GM12873 (cell line): ENCODE data around the gene ALG12.

Experiments used
- TF ChIP-seq, protein P1 (sequence below): IDR thresholded peaks from 2 replicates; pipeline ENCODE4 v1.5.1; 2012; ENCODE audit warnings: low read depth, mild to moderate bottlenecking, moderate library complexity, low read length, control low read depth; ENCODE audit not compliant: insufficient read depth; ENCODE audit errors: missing control alignments

The ALG12 gene

DNA sequence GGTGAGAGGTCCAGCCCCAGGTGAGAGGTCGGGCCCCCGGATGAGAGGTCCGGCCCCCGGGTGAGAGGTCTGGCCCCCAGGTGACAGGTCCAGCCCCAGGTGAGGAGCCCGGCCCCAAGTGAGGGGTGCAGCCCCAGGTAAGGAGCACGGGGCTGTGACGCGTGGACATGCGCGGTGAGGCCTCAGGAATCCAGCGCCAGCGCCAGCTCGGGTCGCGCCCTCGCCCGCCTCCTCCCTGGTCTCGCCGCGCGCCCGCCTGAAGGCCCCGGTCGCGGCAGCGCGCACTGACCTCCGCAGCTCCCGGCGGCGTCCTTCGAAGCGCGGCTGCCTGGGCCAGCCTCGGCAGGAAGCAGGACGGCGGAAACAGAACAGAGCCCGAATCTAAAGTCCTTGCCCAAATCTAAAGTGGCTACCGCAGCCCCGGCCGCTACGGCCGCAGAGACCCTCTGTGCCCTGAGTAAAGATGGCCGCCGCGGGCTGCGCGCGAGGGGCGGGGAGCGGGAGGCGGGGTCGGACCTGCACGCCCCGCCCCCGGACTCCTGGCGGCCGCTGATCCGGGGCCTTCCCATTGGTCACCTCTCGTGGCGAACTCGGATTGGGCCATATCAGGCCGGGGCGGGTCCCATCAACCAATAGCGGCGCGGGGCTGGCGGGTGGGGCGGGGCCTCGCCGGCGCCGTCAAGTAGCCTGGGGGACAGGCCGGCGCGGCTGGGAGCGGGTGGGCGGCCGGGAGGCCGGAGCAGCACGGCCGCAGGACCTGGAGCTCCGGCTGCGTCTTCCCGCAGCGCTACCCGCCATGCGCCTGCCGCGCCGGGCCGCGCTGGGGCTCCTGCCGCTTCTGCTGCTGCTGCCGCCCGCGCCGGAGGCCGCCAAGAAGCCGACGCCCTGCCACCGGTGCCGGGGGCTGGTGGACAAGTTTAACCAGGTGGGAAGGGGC lies at the start of gene ALG12, which contains the start of gene CRELD2:
TSS of gene ALG12 (minus strand) at position 465 of the 937 bp plus-strand sequence. CDS start 4,673 bp downstream, outside the sequence.
TSS of gene CRELD2 (plus strand) at position 661 of the 937 bp plus-strand sequence. CDS start at position 797, 136 bp downstream.
- TF ChIP-seq, protein P1, sequence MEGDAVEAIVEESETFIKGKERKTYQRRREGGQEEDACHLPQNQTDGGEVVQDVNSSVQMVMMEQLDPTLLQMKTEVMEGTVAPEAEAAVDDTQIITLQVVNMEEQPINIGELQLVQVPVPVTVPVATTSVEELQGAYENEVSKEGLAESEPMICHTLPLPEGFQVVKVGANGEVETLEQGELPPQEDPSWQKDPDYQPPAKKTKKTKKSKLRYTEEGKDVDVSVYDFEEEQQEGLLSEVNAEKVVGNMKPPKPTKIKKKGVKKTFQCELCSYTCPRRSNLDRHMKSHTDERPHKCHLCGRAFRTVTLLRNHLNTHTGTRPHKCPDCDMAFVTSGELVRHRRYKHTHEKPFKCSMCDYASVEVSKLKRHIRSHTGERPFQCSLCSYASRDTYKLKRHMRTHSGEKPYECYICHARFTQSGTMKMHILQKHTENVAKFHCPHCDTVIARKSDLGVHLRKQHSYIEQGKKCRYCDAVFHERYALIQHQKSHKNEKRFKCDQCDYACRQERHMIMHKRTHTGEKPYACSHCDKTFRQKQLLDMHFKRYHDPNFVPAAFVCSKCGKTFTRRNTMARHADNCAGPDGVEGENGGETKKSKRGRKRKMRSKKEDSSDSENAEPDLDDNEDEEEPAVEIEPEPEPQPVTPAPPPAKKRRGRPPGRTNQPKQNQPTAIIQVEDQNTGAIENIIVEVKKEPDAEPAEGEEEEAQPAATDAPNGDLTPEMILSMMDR: no peak

DNA sequence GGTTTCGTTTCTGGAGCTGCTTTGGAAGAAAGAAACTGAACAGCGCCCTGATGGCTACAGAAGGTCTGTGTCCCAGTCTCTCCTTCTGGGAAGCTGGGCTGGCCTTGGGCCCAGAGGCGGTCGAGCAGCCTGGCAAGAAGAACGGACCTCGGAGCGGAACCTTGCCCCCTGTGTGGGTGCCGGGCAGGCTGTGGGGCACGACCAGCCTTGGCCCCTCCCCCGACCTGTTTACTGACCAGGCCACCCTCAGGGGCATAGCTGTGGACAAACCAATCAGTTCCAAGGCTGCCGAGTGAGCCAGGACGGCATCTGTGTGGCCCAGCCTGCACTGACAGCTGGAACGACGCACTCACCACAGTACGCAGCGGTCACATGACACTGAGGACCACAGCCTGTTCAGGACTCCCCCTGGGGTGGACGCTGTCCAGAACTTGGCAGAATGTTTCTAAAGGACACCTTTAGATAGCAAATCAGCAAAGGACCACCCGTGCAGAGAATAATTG lies 49.5 kb upstream of the ALG12 start:
- TF ChIP-seq, protein P1: no peak

DNA sequence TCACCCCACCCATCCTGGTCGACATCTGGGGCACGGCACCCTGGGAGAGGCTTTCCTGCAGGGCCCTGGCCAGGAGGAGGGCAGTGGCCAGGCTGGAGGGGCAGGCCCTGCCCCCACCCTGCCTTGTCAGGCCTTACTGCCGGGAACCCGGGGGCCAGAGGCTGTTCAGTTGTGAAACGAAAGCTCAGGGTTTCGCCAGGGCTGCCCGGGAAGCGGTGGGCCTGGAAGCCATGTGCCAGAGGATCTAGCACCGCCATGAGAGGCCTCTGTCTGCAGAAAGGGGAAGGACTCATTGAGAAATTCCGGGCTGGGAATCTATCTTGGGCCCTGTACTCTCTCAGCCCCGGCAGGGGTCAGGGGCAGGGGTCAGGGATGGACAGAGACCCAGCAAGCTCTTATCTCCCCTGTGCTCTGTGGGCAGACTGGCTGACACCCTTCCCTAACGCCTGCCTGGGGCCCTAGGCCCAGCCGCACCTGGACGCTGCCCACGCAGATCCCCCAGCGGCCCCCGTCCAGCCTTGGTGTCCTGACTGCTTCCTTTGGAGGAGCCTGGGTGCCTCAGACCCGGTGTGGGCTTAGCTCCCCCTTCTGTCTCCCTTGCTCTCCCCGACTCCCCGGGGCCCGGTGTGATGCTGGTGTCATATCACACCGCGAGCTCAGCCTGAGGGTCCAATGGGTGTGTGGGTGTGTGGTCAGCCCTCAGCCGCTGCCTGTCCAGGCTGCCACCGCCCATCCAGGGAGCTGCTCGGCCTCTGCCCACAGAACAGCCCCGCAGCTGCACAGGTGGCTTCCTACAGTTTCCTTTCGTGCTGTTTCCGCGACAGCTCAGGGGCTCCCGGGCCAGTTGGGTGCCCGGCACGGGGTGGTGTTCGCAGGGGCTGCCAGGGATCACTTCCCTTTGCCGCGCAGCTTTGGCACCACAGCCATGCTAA lies 48.8 kb upstream of the ALG12 start:
- TF ChIP-seq, protein P1: no peak

DNA sequence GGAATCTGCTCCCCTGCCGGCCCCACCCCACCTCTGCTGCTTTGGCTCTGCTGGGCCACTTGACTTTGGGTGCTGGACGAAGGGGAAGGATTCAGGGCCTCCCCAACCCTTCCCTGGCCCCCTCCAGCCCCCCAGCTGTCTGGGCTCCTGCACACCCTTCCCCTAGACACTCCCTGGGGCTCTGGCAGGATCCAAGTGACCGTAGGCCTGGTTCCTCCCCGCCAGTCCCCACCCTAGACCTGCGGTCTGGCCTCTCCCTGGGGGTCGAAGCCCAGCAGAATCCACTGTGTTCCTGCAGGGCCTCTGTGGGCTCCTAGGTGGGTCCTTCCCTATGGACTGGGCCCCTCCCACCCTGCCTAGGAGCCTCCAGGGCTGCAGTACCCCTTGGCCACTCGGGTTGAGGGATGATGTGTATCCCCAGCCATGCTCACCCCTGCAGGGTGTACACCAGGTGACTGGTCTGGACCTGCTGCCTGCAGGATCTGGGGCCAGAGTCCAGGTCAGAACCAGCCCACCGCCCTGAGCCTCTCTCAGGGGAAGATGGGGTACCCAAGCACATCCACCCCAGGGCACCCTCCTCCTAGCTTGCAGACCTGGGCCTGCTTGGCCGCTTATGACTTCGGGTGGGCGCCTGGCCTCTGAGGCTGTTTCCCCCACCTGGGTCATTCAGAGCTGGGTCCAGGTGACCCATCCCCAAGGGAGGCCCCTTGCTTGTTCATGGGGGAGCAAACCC lies 48.0 kb upstream of the ALG12 start:
- TF ChIP-seq, protein P1: no peak

DNA sequence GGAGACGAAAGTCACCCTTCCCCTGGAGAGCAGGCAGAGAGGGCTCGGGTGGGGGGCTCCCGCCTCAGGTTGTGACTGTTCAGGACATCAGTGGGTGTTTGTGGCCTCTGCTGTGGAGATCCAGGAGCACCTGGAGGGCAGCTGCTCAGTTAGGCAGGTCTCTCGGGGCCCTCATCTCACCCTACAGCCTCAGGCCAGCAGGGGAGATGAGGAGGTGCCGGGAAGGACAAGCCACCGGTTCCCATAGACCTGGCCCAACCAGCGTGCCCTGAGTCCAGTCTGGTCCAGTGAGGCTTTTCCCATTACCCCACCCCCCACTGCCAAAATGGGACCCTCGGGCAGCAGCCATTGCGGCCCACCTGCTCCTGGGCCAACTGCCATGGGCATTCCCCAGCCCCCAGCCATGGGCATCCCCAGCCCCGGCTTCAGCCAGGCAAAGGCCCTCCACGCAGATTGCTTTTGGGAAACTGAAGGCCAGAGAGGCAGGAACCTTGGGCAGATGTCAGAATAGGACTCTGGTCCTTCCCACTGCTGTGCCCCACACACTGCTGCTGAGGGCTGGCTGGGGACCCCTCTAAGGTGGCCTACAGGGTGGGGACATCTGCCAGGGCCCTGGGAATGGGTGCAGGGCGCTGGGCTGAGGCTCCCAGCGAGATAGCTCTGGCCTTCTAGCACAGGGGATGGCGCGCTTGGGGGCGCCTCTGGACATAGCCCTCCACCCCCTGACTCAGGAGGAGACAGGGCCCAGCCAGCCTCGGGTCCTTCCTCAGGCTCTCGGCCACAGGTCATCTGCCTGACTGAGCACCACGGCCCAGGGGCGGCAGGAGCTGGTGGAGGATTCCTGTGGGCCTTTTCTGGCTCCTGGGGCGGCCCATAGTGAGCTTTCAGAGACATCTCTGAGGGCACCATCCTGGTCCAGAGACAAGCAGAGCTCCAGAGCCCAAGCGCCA lies 47.1 kb upstream of the ALG12 start:
- TF ChIP-seq, protein P1: no peak
